Bronchial epithelial cell (primary cell): ENCODE measurements around the gene SLC39A6. TPM values are rescaled to one million over a fixed set of nuclear protein-coding genes. Genes with fewer than 3 reads are reported as not detected.

Experiments used
- DNase-seq: peaks from one replicate; pipeline ENCODE4 v3.0.0-alpha.2; 2010; ENCODE audit warnings: low read depth
- FAIRE-seq: peaks from 2 replicates; lab custom pipeline; 2011; peaks lifted over from hg19 to GRCh38; lab: Jason Lieb, UNC
- H3K27me3 ChIP-seq: 2 replicates; pipeline ENCODE4 v1.5.1; 2011; ENCODE audit warnings: low read length; ENCODE audit not compliant: control insufficient read depth, insufficient read depth
- H3K36me3 ChIP-seq: 2 replicates; pipeline ENCODE4 v1.5.1; 2011; ENCODE audit warnings: low read length; ENCODE audit not compliant: control insufficient read depth, insufficient read depth
- H3K4me3 ChIP-seq: 2 replicates; pipeline ENCODE4 v1.5.1; 2011; ENCODE audit warnings: mild to moderate bottlenecking, low read depth, low read length, control low read depth
- CTCF ChIP-seq: IDR thresholded peaks from 2 replicates; pipeline ENCODE4 v1.5.1; 2011; ENCODE audit warnings: mild to moderate bottlenecking, moderate library complexity, low read length, control low read depth, inconsistent platforms; ENCODE audit not compliant: insufficient read depth, severe bottlenecking
- total RNA-seq: library from RNA; depleted of rRNA; stranded (reverse); fragments of >200 nt; gene quantifications from 2 replicates; pipeline ENCODE4 v1.2.1, GENCODE V29; 2014

The SLC39A6 gene, protein sequence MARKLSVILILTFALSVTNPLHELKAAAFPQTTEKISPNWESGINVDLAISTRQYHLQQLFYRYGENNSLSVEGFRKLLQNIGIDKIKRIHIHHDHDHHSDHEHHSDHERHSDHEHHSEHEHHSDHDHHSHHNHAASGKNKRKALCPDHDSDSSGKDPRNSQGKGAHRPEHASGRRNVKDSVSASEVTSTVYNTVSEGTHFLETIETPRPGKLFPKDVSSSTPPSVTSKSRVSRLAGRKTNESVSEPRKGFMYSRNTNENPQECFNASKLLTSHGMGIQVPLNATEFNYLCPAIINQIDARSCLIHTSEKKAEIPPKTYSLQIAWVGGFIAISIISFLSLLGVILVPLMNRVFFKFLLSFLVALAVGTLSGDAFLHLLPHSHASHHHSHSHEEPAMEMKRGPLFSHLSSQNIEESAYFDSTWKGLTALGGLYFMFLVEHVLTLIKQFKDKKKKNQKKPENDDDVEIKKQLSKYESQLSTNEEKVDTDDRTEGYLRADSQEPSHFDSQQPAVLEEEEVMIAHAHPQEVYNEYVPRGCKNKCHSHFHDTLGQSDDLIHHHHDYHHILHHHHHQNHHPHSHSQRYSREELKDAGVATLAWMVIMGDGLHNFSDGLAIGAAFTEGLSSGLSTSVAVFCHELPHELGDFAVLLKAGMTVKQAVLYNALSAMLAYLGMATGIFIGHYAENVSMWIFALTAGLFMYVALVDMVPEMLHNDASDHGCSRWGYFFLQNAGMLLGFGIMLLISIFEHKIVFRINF
- 152 and 218 TPM in 2 replicates for total RNA-seq

DNA sequence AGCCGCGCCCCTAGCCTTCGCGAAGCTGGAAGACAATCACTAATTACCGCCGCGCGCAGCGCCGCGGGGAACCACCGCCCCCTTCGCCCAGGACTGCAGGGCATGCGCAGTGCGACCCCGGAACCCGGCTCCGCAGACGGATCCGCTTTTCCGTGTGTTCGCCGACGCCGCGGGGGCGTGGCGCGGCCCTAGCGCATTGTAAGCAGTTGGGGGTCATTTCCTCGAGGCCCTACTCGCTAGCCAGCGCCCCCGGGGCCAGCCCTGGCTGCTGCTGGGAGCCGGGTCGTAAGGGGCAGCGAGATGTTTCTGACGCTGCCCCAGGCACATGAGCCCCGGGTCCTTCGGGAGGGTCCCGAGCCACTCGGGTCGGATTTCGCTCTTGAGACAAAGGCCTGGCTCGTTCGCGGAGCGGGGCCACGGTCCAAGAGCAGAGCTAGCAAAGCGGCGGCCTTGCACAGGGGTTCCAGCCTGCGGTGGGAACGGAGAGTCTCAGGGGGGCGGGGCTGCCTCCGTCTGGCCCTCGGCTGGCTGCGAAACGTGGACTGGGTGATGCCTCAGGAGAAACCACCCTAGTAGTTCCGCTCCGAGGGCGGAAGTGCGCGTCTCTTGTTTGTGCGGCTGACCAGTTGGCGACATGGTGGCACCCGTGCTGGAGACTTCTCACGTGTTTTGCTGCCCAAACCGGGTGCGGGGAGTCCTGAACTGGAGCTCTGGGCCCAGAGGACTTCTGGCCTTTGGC lies at the start of gene SLC39A6, which contains the start of gene ELP2:
Gene SLC39A6, minus strand, starts transcription at position 41 of the 739 bp plus-strand sequence. CDS start 2,333 bp downstream, outside the sequence.
Gene ELP2, plus strand, starts transcription at position 600 of the 739 bp plus-strand sequence. Its CDS starts 35 bp downstream, at position 635.
- Histone ChIP-seq H3K27me3 (no peaks in the 10 kb centered on the region), H3K4me3 (peak within 1 kb of the TSS; percentile 90), H3K36me3 (peaks cover 4% of the 10 kb centered on the region)
- FAIRE-seq = no peak
- DNase-seq = peak; percentile 77
- no peak for TF ChIP-seq CTCF

DNA sequence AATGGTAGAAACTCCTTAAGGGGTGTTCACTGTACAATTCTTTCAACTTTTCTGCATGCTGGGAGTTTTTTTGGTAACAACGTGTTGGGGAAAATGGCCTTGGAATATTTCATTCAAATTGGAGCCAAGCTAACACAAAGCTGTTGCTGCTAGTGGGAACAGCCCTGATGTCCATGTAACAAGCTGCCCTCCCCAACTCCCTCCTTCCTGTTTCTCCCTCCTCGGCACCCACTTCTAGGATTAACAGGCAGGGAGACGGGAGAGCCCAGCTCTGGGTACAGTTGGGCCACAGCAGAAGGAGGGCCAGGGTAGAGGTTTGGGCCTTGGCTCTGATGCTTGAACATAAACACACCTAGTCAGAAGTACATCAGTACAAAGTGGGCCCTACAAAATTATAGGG lies 48.8 kb upstream of the SLC39A6 start:
- Histone ChIP-seq H3K4me3 (no peak overlapping the region), H3K36me3 (peaks cover 10% of the 10 kb centered on the region), H3K27me3 (no peaks in the 10 kb centered on the region)
- FAIRE-seq (no peak), DNase-seq (no peak)
- TF ChIP-seq CTCF = no peak

- DNase-seq (peak; percentile 39), FAIRE-seq (no peak)
- no peaks in the 10 kb centered on the region for H3K27me3 ChIP-seq
- no peak overlapping the region for H3K4me3 ChIP-seq
- TF ChIP-seq CTCF = no peak
- H3K36me3 ChIP-seq = peaks cover 10% of the 10 kb centered on the region
Observed at GRCh38 chr18:36176711-36177110, 47.6 kb upstream of the SLC39A6 start.

- FAIRE-seq (no peak), DNase-seq (no peak)
- H3K27me3 ChIP-seq = no peaks in the 10 kb centered on the region
- TF ChIP-seq CTCF = no peak
- peaks cover 12% of the 10 kb centered on the region for H3K36me3 ChIP-seq
- H3K4me3 ChIP-seq = no peak overlapping the region
Observed at GRCh38 chr18:36176177-36176584, 47.0 kb upstream of the SLC39A6 start.

GRCh38 chr18:36175481-36175880 lies 46.3 kb upstream of the SLC39A6 start:
- H3K4me3 ChIP-seq = no peak overlapping the region
- DNase-seq (no peak), FAIRE-seq (no peak)
- no peak for TF ChIP-seq CTCF
- H3K27me3 ChIP-seq = no peaks in the 10 kb centered on the region
- peaks cover 14% of the 10 kb centered on the region for H3K36me3 ChIP-seq
